ENCODE results near the gene CPA2. TPM values are rescaled to one million over a fixed set of nuclear protein-coding genes. Genes with fewer than 3 reads are reported as not detected.

CPA2 gene
- total and polyA plus RNA-seq, 2 experiments from 2014 or later, result 0.39 to 0.71 TPM

DNA sequence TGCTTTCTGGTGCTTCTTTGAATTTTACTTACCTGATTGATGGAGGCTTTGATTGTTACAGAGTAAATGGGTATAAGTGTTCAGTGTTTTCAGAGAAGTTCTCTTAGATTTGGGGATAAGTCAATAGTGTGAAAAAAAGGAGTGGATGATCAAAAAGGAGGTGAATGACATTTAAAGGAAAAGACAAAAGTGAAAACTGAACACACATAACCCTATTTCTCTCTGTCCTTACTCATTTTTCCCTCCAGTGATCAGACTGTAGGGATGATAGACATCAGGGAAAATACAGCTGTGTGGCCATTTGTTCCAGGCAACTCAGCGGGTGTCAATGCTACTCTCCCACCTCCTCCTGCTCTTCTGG lies 278 bp downstream of the CPA2 start:
- no peaks in the 10 kb centered on the region for H3K36me3 ChIP-seq
- DNase-seq (ENCODE audit: low read depth in 1 of 2, low spot score in 1 of 2), result no peak
- H3K4me1 ChIP-seq (ENCODE audit: low read depth), result no peaks in the 10 kb centered on the region
- TF ChIP-seq, protein P1, sequence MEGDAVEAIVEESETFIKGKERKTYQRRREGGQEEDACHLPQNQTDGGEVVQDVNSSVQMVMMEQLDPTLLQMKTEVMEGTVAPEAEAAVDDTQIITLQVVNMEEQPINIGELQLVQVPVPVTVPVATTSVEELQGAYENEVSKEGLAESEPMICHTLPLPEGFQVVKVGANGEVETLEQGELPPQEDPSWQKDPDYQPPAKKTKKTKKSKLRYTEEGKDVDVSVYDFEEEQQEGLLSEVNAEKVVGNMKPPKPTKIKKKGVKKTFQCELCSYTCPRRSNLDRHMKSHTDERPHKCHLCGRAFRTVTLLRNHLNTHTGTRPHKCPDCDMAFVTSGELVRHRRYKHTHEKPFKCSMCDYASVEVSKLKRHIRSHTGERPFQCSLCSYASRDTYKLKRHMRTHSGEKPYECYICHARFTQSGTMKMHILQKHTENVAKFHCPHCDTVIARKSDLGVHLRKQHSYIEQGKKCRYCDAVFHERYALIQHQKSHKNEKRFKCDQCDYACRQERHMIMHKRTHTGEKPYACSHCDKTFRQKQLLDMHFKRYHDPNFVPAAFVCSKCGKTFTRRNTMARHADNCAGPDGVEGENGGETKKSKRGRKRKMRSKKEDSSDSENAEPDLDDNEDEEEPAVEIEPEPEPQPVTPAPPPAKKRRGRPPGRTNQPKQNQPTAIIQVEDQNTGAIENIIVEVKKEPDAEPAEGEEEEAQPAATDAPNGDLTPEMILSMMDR (IDR thresholded peaks at IDR 0.05; ENCODE audit: low read depth, low read length), result no peak
- H3K27ac ChIP-seq, result no peak overlapping the region
- no peak overlapping the region for H3K4me3 ChIP-seq
- no peaks in the 10 kb centered on the region for H3K27me3 ChIP-seq
- no peaks in the 10 kb centered on the region for H3K9me3 ChIP-seq (ENCODE audit: low read depth)

DNA sequence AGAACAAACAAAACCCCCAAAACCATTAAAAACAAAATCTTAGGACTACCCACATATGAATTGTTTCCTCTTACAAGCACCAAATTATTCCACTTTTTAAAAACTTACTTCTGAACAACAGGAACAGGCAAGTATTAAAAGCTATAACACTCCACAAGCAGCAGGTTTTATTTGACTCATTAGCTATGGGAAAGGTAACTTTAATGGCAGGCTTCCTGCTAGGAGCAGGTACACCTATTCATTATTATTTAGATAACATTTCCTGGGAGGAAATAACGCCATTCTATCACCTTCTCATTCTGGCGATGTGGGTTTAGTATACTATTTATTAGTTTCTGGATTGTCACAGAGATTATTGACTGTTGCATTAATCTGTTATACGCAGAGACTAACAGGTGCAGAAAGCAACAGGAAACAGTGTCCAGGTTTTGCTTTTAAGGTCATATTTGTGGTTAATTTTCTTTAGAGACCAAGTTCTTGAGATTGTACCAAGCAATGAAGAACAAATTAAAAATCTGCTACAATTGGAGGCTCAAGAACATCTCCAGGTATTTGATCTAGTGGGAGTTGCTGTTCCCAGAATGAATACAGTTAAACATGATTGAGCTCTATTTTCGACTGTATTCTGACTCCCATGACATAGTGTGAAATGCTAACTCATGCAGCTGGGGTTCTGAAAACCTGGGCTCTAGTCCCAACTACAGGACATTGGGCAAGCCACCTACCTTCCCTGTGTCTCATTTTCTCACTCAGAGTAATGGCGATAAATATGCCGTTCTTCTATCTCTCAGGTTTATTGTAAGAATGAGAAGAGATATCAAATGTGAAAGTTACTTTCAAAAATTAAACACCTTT lies 2.0 kb downstream of the CPA2 start:
- H3K4me3 ChIP-seq, result no peak overlapping the region
- no peak for DNase-seq (ENCODE audit: low read depth in 1 of 2, low spot score in 1 of 2)

DNA sequence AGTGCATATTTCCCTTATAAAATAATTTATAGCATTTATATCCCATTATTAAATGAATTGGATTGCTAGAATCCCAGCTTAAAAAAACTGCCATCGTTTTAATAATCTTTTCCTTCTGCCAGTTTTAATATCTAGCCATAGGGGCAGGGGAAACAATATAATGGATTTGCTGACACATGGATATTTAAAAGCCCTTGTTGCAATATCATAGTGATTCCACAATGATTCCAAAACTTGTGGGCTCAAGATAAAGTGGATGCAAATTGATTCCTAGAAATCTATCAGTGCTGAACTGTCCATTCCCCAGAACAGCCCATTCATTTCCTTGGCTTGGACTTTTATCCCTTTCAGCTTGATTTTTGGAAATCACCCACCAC lies 2.6 kb downstream of the CPA2 start:
- TF ChIP-seq, protein P1 (IDR thresholded peaks at IDR 0.05; ENCODE audit: low read depth, low read length), result no peak
- no peaks in the 10 kb centered on the region for H3K9me3 ChIP-seq (ENCODE audit: low read depth)
- no peak for DNase-seq (ENCODE audit: low read depth in 1 of 2, low spot score in 1 of 2)
- no peaks in the 10 kb centered on the region for H3K36me3 ChIP-seq
- no peak overlapping the region for H3K4me3 ChIP-seq
- H3K27ac ChIP-seq, result no peak overlapping the region
- H3K27me3 ChIP-seq, result no peaks in the 10 kb centered on the region
- peaks cover 16% of the 10 kb centered on the region for H3K4me1 ChIP-seq (ENCODE audit: low read depth)

More for the DNA sequence above, 2.0 kb downstream of the CPA2 start:
- TF ChIP-seq, protein P1 (IDR thresholded peaks at IDR 0.05; ENCODE audit: low read depth, low read length), result no peak
- no peaks in the 10 kb centered on the region for H3K9me3 ChIP-seq (ENCODE audit: low read depth)
- H3K4me1 ChIP-seq (ENCODE audit: low read depth), result peaks cover 9% of the 10 kb centered on the region
- no peaks in the 10 kb centered on the region for H3K36me3 ChIP-seq
- no peak overlapping the region for H3K27ac ChIP-seq
- H3K27me3 ChIP-seq, result no peaks in the 10 kb centered on the region

DNA sequence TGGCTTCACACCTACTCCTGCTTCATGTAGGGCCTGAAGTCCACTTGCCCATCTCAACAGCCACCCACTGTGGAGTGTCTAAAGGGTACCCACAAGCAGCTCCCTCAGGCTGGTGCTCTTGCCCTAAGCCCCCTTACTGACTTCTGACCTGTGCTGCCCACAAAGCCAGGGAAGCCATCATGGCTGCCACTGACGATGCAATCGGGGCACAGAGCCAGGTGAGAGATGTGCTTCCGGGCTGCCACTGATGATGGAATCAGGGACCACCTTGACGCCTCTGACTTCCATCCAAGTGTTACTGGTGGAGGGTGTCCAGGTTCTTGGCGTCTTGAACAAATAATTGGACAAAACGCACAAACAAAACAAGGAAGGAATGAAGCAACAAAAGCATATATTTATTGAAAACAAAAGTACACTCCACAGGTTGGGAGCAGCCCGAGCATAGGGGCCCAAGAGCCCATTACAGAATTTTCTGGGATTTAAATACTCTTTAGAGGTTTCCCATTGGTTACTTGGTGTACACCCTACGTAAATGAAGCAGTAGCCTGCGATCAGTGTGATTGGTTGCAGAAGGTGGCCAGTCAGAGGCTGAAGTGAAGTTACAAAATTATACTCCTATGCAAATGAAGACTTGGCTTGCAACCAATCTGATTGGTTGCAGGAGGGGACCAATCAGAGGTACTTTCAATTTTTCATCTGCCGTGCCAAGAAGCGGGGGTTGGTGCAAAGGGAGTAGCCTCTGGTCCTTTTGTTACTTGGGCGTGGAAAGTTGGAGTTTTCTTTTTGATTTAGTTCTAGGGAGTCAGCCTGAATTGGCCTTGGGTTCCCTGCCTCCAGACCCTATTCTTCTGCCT lies 4.5 kb downstream of the CPA2 start:
- peaks cover 32% of the 10 kb centered on the region for H3K4me1 ChIP-seq (ENCODE audit: low read depth)
- H3K4me3 ChIP-seq, result no peak overlapping the region
- H3K9me3 ChIP-seq (ENCODE audit: low read depth), result no peaks in the 10 kb centered on the region
- H3K27ac ChIP-seq, result no peak overlapping the region
- no peak for DNase-seq (ENCODE audit: low read depth in 1 of 2, low spot score in 1 of 2)
- no peaks in the 10 kb centered on the region for H3K36me3 ChIP-seq
- TF ChIP-seq, protein P1 (IDR thresholded peaks at IDR 0.05; ENCODE audit: low read depth, low read length), result no peak
- H3K27me3 ChIP-seq, result no peaks in the 10 kb centered on the region

DNA sequence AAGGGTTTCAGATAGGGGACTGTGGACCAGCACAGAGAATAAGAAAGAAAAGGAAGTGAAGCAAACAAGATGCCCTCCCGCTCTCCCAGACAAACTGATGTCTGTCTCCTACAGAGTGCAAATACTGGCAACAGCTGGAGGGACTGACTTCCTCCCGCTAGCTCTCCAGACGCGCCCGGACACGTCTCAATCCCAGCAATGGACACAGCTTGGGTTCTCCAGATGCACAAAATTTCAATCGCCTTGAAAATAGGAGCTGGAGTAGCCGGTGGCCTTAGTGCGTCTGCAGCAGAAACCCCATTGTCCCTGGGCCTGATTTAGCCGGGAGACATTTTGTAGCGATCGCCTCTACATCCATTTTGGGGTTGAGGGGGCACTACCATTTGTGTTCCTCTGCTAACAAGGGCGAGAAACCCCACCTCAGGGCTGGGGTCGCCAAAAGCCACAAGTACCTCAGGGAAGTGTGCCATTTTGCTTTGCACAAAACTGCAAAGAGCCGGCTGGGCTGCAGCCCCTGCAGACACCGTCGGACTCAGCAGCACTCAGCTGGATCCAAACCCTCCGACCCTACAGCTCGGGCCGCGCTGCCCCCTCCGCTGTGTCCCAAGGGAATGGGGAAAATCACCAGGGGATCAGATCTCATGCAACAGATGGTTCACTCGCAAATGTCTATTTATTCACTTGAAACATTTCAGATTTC lies 5.9 kb downstream of the CPA2 start:
- H3K4me3 ChIP-seq, result no peak overlapping the region
- H3K27ac ChIP-seq, result peak overlapping the region; percentile 48
- no peaks in the 10 kb centered on the region for H3K36me3 ChIP-seq
- DNase-seq (ENCODE audit: low read depth in 1 of 2, low spot score in 1 of 2), result peak in 1 of 2 donors; percentile 18
- TF ChIP-seq, protein P1 (IDR thresholded peaks at IDR 0.05; ENCODE audit: low read depth, low read length), result no peak
- H3K27me3 ChIP-seq, result no peaks in the 10 kb centered on the region
- no peaks in the 10 kb centered on the region for H3K9me3 ChIP-seq (ENCODE audit: low read depth)
- peaks cover 32% of the 10 kb centered on the region for H3K4me1 ChIP-seq (ENCODE audit: low read depth)

Measured in cardiac muscle cell (in vitro differentiated cells and primary cell).